ENCODE measurements around the gene TSPAN9.

The TSPAN9 gene

GRCh38 chr12:3207175-3207574 lies 130.0 kb downstream of the TSPAN9 start:
- H3K27ac ChIP-seq = no peak overlapping the region
- no peak for TF ChIP-seq CTCF (conservative IDR thresholded peaks at IDR 0.05)

- TF ChIP-seq CTCF (conservative IDR thresholded peaks at IDR 0.05) = peak; percentile 41
- no peak overlapping the region for H3K27ac ChIP-seq
Measured at GRCh38 chr12:3207858-3208257, 130.7 kb downstream of the TSPAN9 start.

- TF ChIP-seq CTCF (conservative IDR thresholded peaks at IDR 0.05) = no peak
- H3K27ac ChIP-seq = peak overlapping the region; percentile 100
Measured at GRCh38 chr12:3213188-3213587, 136.0 kb downstream of the TSPAN9 start.

GRCh38 chr12:3213768-3214167 lies 136.6 kb downstream of the TSPAN9 start:
- H3K27ac ChIP-seq = peak overlapping the region; percentile 100
- no peak for TF ChIP-seq CTCF (conservative IDR thresholded peaks at IDR 0.05)

GRCh38 chr12:3214526-3215365 lies 137.6 kb downstream of the TSPAN9 start:
- peak overlapping the region; percentile 100 for H3K27ac ChIP-seq
- peak; percentile 61 for TF ChIP-seq CTCF (conservative IDR thresholded peaks at IDR 0.05)

GRCh38 chr12:3215410-3215975 lies 138.3 kb downstream of the TSPAN9 start:
- no peak for TF ChIP-seq CTCF (conservative IDR thresholded peaks at IDR 0.05)

GRCh38 chr12:3216097-3216496 lies 138.9 kb downstream of the TSPAN9 start:
- peak overlapping the region; percentile 100 for H3K27ac ChIP-seq
- no peak for TF ChIP-seq CTCF (conservative IDR thresholded peaks at IDR 0.05)

More at GRCh38 chr12:3215410-3215975, 138.3 kb downstream of the TSPAN9 start:
- H3K27ac ChIP-seq = peak overlapping the region; percentile 100
